Fibroblast of skin of left quadriceps (primary cell): Measurements from ENCODE around the gene CD69.
A peak's percentile ranks its signal among the peaks of the same experiment; 100 is the strongest.
"Not testable (repeated sequence)": the region's sequence is repeated elsewhere in the genome, so short reads cannot be mapped to it uniquely, and the experiment has no call there.

Source experiments
- DNase-seq, 2 experiments: peaks; one replicate each; pipeline ENCODE4 v3.0.0-alpha.2; 2013; ENCODE audit warnings: low read depth in 2 of 2

Gene CD69

GRCh38 chr12:9750276-9751203 lies 10.2 kb downstream of the CD69 start:
- peak; percentile 18 to 20 for DNase-seq

GRCh38 chr12:9749640-9750039 lies 11.1 kb downstream of the CD69 start:
- no peak for DNase-seq

GRCh38 chr12:9745199-9745598 lies 15.5 kb downstream of the CD69 start:
- DNase-seq, result no peak

GRCh38 chr12:9742661-9743060 lies 18.0 kb downstream of the CD69 start:
- no peak for DNase-seq

GRCh38 chr12:9741726-9742125 lies 19.0 kb downstream of the CD69 start:
- DNase-seq, result no peak

GRCh38 chr12:9740106-9740750 lies 20.5 kb downstream of the CD69 start:
- no peak for DNase-seq

GRCh38 chr12:9739404-9740105 lies 21.1 kb downstream of the CD69 start:
- DNase-seq, result not testable (repeated sequence)

- DNase-seq, result not testable (repeated sequence)
Measured at GRCh38 chr12:9738905-9739304, 21.8 kb downstream of the CD69 start.

GRCh38 chr12:9736936-9737705 lies 23.6 kb downstream of the CD69 start:
- DNase-seq, result no peak

GRCh38 chr12:9735601-9736000 lies 25.1 kb downstream of the CD69 start:
- DNase-seq, result no peak

GRCh38 chr12:9732921-9733461 lies 27.7 kb downstream of the CD69 start, which contains the start of gene CLECL1:
TSS of gene CLECL1 (minus strand) at chr12:9733097.
- DNase-seq, result no peak

- no peak for DNase-seq
Measured at GRCh38 chr12:9731797-9732196, 28.9 kb downstream of the CD69 start.

GRCh38 chr12:9731393-9731792 lies 29.3 kb downstream of the CD69 start:
- DNase-seq, result no peak

GRCh38 chr12:9730591-9730990 lies 30.1 kb downstream of the CD69 start:
- no peak for DNase-seq

GRCh38 chr12:9730011-9730410 lies 30.7 kb downstream of the CD69 start:
- DNase-seq, result no peak

GRCh38 chr12:9729082-9729481 lies 31.6 kb downstream of the CD69 start:
- no peak for DNase-seq

- no peak for DNase-seq
Measured at GRCh38 chr12:9727813-9728212, 32.9 kb downstream of the CD69 start.

GRCh38 chr12:9725213-9725870 lies 35.4 kb downstream of the CD69 start:
- no peak for DNase-seq

GRCh38 chr12:9724023-9724422 lies 36.7 kb downstream of the CD69 start:
- DNase-seq, result no peak

- DNase-seq, result no peak
Measured at GRCh38 chr12:9721394-9722092, 39.2 kb downstream of the CD69 start.
